ENCODE measurements around the gene ZCCHC2. TPM values are rescaled to one million over a fixed set of nuclear protein-coding genes. Genes with fewer than 3 reads are reported as not detected.
A peak's percentile ranks its signal among the peaks of the same experiment; 100 is the strongest.

Gene ZCCHC2
- total and polyA plus RNA-seq, 2 of the 13 experiments (the other 11 are each of a cell fraction or from before 2014, with no cell fraction given), result 62.5 to 76.1 TPM

GRCh38 chr18:62500966-62501591 is 21.7 kb upstream of the ZCCHC2 start (continued):
- TF ChIP-seq ZNF619 (CRISPR knock-in tag; IDR thresholded peaks at IDR 0.05) (no peak), ZFP62 (CRISPR knock-in tag; IDR thresholded peaks at IDR 0.05) (no peak), ZNF567 (CRISPR knock-in tag; IDR thresholded peaks at IDR 0.05; ENCODE audit: borderline replicate concordance) (no peak), ZNF720 (CRISPR knock-in tag; IDR thresholded peaks at IDR 0.05) (no peak), XBP1 (CRISPR knock-in tag; IDR thresholded peaks at IDR 0.05) (no peak), ELF4 (CRISPR knock-in tag; IDR thresholded peaks at IDR 0.05; ENCODE audit: borderline replicate concordance) (no peak), ELF3 (CRISPR knock-in tag; IDR thresholded peaks at IDR 0.05) (0 out of 2 replicates have a peak, but pooled peaks have one; percentile 23), TEAD2 (CRISPR knock-in tag; IDR thresholded peaks at IDR 0.05) (no peak), ZNF274 (CRISPR knock-in tag; IDR thresholded peaks at IDR 0.05) (no peak), CEBPZ (IDR thresholded peaks at IDR 0.05; ENCODE audit: low read length) (no peak), ZNF850 (CRISPR knock-in tag; conservative IDR thresholded peaks at IDR 0.05) (no peak), ZNF773 (CRISPR knock-in tag; IDR thresholded peaks at IDR 0.05; ENCODE audit: borderline replicate concordance) (no peak), ZZZ3 (CRISPR knock-in tag; IDR thresholded peaks at IDR 0.05; ENCODE audit: borderline replicate concordance) (no peak), ZNF318 (CRISPR knock-in tag; IDR thresholded peaks at IDR 0.05) (no peak), GPN1 (CRISPR knock-in tag; IDR thresholded peaks at IDR 0.05; ENCODE audit: borderline replicate concordance) (no peak), ZFP36 (IDR thresholded peaks at IDR 0.05; ENCODE audit: borderline replicate concordance, low read depth, low read length, partially characterized antibody) (no peak), SRY (CRISPR knock-in tag; IDR thresholded peaks at IDR 0.05) (no peak)
